ENCODE measurements around the gene TBC1D30. TPM values are rescaled to one million over a fixed set of nuclear protein-coding genes. Genes with fewer than 3 reads are reported as not detected.

Gene TBC1D30
- total RNA-seq, 1 donor from 2014 or later, result 11.5 TPM

- Histone ChIP-seq H3K27ac (no peak overlapping the region), H3K9me3 (no peaks in the 10 kb centered on the region), H3K4me3 (no peak overlapping the region), H3K36me3 (no peaks in the 10 kb centered on the region), H3K27me3 (ENCODE audit: low read depth) (no peaks in the 10 kb centered on the region), H3K4me1 (no peaks in the 10 kb centered on the region)
- intact Hi-C loops (cut with DNase I), result no loop called here
- no peak for TF ChIP-seq CTCF (IDR thresholded peaks at IDR 0.05)
- DNase-seq (no peak), ATAC-seq (no peak)
These were observed 79.2 kb downstream of the TBC1D30 start for GRCh38 chr12:64903479-64904152.

- H3K27ac ChIP-seq, result no peak overlapping the region
- H3K36me3 ChIP-seq, result no peaks in the 10 kb centered on the region
- H3K27me3 ChIP-seq (ENCODE audit: low read depth), result no peaks in the 10 kb centered on the region
- TF ChIP-seq CTCF (IDR thresholded peaks at IDR 0.05), result no peak
- no peaks in the 10 kb centered on the region for H3K4me1 ChIP-seq
- H3K4me3 ChIP-seq, result no peak overlapping the region
- no peaks in the 10 kb centered on the region for H3K9me3 ChIP-seq
- ATAC-seq (no peak), DNase-seq (no peak)
- intact Hi-C loops (cut with DNase I), result no loop called here
These were observed 82.7 kb downstream of the TBC1D30 start for GRCh38 chr12:64907097-64907496.

- Histone ChIP-seq H3K9me3 (no peaks in the 10 kb centered on the region), H3K36me3 (no peaks in the 10 kb centered on the region), H3K27me3 (ENCODE audit: low read depth) (no peaks in the 10 kb centered on the region), H3K27ac (no peak overlapping the region), H3K4me3 (no peak overlapping the region), H3K4me1 (no peaks in the 10 kb centered on the region)
- no peak for TF ChIP-seq CTCF (IDR thresholded peaks at IDR 0.05)
- ATAC-seq, result no peak
- intact Hi-C loops (cut with DNase I), result no loop called here
- DNase-seq, result no peak
These were observed 84.7 kb downstream of the TBC1D30 start for GRCh38 chr12:64909124-64909523.

- no peak overlapping the region for H3K27ac ChIP-seq
- ATAC-seq (no peak), DNase-seq (no peak)
- intact Hi-C loops (cut with DNase I), result no loop called here
- H3K36me3 ChIP-seq, result no peaks in the 10 kb centered on the region
- no peaks in the 10 kb centered on the region for H3K9me3 ChIP-seq
- no peaks in the 10 kb centered on the region for H3K4me1 ChIP-seq
- no peaks in the 10 kb centered on the region for H3K27me3 ChIP-seq (ENCODE audit: low read depth)
- no peak overlapping the region for H3K4me3 ChIP-seq
- no peak for TF ChIP-seq CTCF (IDR thresholded peaks at IDR 0.05)
These were observed 86.6 kb downstream of the TBC1D30 start for GRCh38 chr12:64911081-64911480.

- Histone ChIP-seq H3K4me3 (no peak overlapping the region), H3K4me1 (no peaks in the 10 kb centered on the region), H3K27me3 (ENCODE audit: low read depth) (no peaks in the 10 kb centered on the region), H3K9me3 (no peaks in the 10 kb centered on the region), H3K27ac (no peak overlapping the region), H3K36me3 (no peaks in the 10 kb centered on the region)
- no peak for ATAC-seq
- intact Hi-C loops (cut with DNase I), result no loop called here
- TF ChIP-seq CTCF (IDR thresholded peaks at IDR 0.05), result no peak
- no peak for DNase-seq
These were observed 87.5 kb downstream of the TBC1D30 start for GRCh38 chr12:64911912-64912311.

Data from lower lobe of right lung (tissue), 2 donors.